Effector CD8-positive, alpha-beta T cell (primary cell): Measurements from ENCODE around the gene TTC27.
"Not testable (repeated sequence)": the region's sequence is repeated elsewhere in the genome, so short reads cannot be mapped to it uniquely, and the experiment has no call there.

Experiments used
- DNase-seq: peaks from one replicate; lab custom pipeline; 2025; lab: John Stamatoyannopoulos, UW

Gene TTC27

GRCh38 chr2:32807662-32808061 lies 179.8 kb downstream of the TTC27 start:
- no peak for DNase-seq

GRCh38 chr2:32810909-32811495 lies 183.2 kb downstream of the TTC27 start:
- no peak for DNase-seq

GRCh38 chr2:32811696-32812095 lies 183.8 kb downstream of the TTC27 start:
- no peak for DNase-seq

GRCh38 chr2:32812316-32812715 lies 184.5 kb downstream of the TTC27 start:
- no peak for DNase-seq

GRCh38 chr2:32820088-32820487 lies 192.2 kb downstream of the TTC27 start:
- no peak for DNase-seq

GRCh38 chr2:32820701-32821100 lies 192.9 kb downstream of the TTC27 start:
- no peak for DNase-seq

GRCh38 chr2:32824070-32824809 lies 196.4 kb downstream of the TTC27 start:
- DNase-seq: no peak

- no peak for DNase-seq
Measured at GRCh38 chr2:32825291-32825712, 197.5 kb downstream of the TTC27 start.

- no peak for DNase-seq
Measured at GRCh38 chr2:32830196-32830595, 202.3 kb downstream of the TTC27 start.

GRCh38 chr2:32832821-32833220 lies 205.0 kb downstream of the TTC27 start:
- DNase-seq: no peak

GRCh38 chr2:32833709-32834108 lies 205.9 kb downstream of the TTC27 start:
- no peak for DNase-seq

- DNase-seq: no peak
Measured at GRCh38 chr2:32835148-32835547, 207.3 kb downstream of the TTC27 start.

- no peak for DNase-seq
Measured at GRCh38 chr2:32836933-32837332, 209.1 kb downstream of the TTC27 start.

GRCh38 chr2:32838418-32838817 lies 210.6 kb downstream of the TTC27 start:
- no peak for DNase-seq

- DNase-seq: no peak
Measured at GRCh38 chr2:32838949-32839348, 211.1 kb downstream of the TTC27 start.

- no peak for DNase-seq
Measured at GRCh38 chr2:32841931-32842898, 214.4 kb downstream of the TTC27 start.

GRCh38 chr2:32843699-32844098 lies 215.8 kb downstream of the TTC27 start:
- DNase-seq: no peak

GRCh38 chr2:32844253-32844652 lies 216.4 kb downstream of the TTC27 start:
- no peak for DNase-seq

GRCh38 chr2:32846274-32846673 lies 218.4 kb downstream of the TTC27 start:
- DNase-seq: not testable (repeated sequence)

GRCh38 chr2:32847734-32848133 lies 219.9 kb downstream of the TTC27 start:
- DNase-seq: no peak

GRCh38 chr2:32849456-32850194 lies 221.8 kb downstream of the TTC27 start:
- no peak for DNase-seq
